Keratinocyte (primary cell): ENCODE data around the gene MUC15. TPM values are rescaled to one million over a fixed set of nuclear protein-coding genes. Genes with fewer than 3 reads are reported as not detected.
"Not testable (repeated sequence)": the region's sequence is repeated elsewhere in the genome, so short reads cannot be mapped to it uniquely, and the experiment has no call there.

Source experiments
- DNase-seq: peaks from one replicate; pipeline ENCODE4 v3.0.0-alpha.2; 2011; ENCODE audit warnings: low read depth, missing footprints, low spot score
- FAIRE-seq: peaks from 2 replicates; lab custom pipeline; 2011; peaks lifted over from hg19 to GRCh38; lab: Jason Lieb, UNC
- H2AFZ ChIP-seq: 2 replicates; pipeline ENCODE4 v1.6.0; 2012; ENCODE audit warnings: low read length, control low read depth, inconsistent platforms; ENCODE audit not compliant: control insufficient read depth
- H3K27ac ChIP-seq: 2 replicates; pipeline ENCODE4 v1.5.1; 2011; ENCODE audit warnings: low read length; ENCODE audit not compliant: control insufficient read depth, insufficient read depth
- H3K27me3 ChIP-seq: 3 replicates; pipeline ENCODE4 v1.6.0; 2011; ENCODE audit warnings: low read length; ENCODE audit not compliant: control insufficient read depth, insufficient read depth; ENCODE audit errors: extremely low read depth
- H3K36me3 ChIP-seq, 2 experiments: 2 replicates in 1 of 2; 3 replicates in 1 of 2; pipeline ENCODE4 v1.5.1; 2011; ENCODE audit warnings: low read length in 2 of 2, mild to moderate bottlenecking in 1 of 2; ENCODE audit not compliant: control insufficient read depth in 2 of 2, insufficient read depth in 2 of 2; ENCODE audit errors: extremely low read depth in 1 of 2
- H3K4me1 ChIP-seq: 3 replicates; pipeline ENCODE4 v1.5.1; 2011; ENCODE audit warnings: low read length; ENCODE audit not compliant: control insufficient read depth, insufficient read depth; ENCODE audit errors: extremely low read depth
- H3K4me2 ChIP-seq: 3 replicates; pipeline ENCODE4 v1.6.0; 2011; ENCODE audit warnings: low read depth, low read length; ENCODE audit not compliant: control insufficient read depth, insufficient read depth; ENCODE audit errors: extremely low read depth
- H3K4me3 ChIP-seq, 3 experiments: fragments of 200-600 bp in 1 of 3; sonication (generic) in 1 of 3; 2 replicates in 2 of 3; 3 replicates in 1 of 3; pipeline ENCODE4 v1.5.1; 2011 to 2016; ENCODE audit warnings: low read length in 3 of 3, mild to moderate bottlenecking in 3 of 3, control low read depth in 2 of 3, inconsistent platforms in 1 of 3, low read depth in 1 of 3, mixed read lengths in 1 of 3, mixed run types in 1 of 3, moderate library complexity in 1 of 3; ENCODE audit not compliant: control insufficient read depth in 2 of 3, insufficient read depth in 2 of 3; ENCODE audit errors: extremely low read depth in 1 of 3
- H3K79me2 ChIP-seq: 2 replicates; pipeline ENCODE4 v1.6.0; 2012; ENCODE audit warnings: low read length; ENCODE audit not compliant: control insufficient read depth, insufficient read depth
- H3K9ac ChIP-seq: 3 replicates; pipeline ENCODE4 v1.6.0; 2011; ENCODE audit warnings: low read length; ENCODE audit not compliant: control insufficient read depth, insufficient read depth; ENCODE audit errors: extremely low read depth
- H3K9me1 ChIP-seq: 3 replicates; pipeline ENCODE4 v1.6.0; 2011; ENCODE audit warnings: low read length; ENCODE audit not compliant: control insufficient read depth, insufficient read depth; ENCODE audit errors: extremely low read depth
- H3K9me3 ChIP-seq: 2 replicates; pipeline ENCODE4 v1.5.1; 2012; ENCODE audit warnings: low read depth, low read length; ENCODE audit not compliant: control insufficient read depth
- H4K20me1 ChIP-seq: 3 replicates; pipeline ENCODE4 v1.6.0; 2011; ENCODE audit warnings: low read length; ENCODE audit not compliant: control insufficient read depth, insufficient read depth; ENCODE audit errors: extremely low read depth
- EZH2 ChIP-seq: IDR thresholded peaks from one replicate; pipeline ENCODE4 v1.6.1; 2012; ENCODE audit warnings: inconsistent platforms, mild to moderate bottlenecking, low read length, moderate library complexity
- dilution Hi-C: fragments of 300-500 bp; cut with MboI; formaldehyde crosslinking; loops from one replicate; pipeline ENCODE4 v1.7.0; 2020; ENCODE audit warnings: low sequenced_read_pairs; ENCODE audit not compliant: extremely low pct_ligation_motif_present
- polyA plus RNA-seq, 5 experiments: library from polyadenylated mRNA; depleted of rRNA in 3 of 5; stranded (reverse) in 3 of 5; stranded (forward) in 1 of 5; unstranded in 1 of 5; fragments of >200 nt; gene quantifications; 1 replicate in 1 of 5; 2 replicates in 3 of 5; 3 replicates in 1 of 5; pipeline versions ENCODE4 v1.2.1 to v1.2.3, GENCODE V29; 2011 to 2012; ENCODE audit warnings: missing spikeins in 2 of 5, low read depth in 1 of 5, low replicate concordance in 1 of 5
- TF ChIP-seq, protein P1 (sequence below), 3 experiments: IDR thresholded peaks in 1 of 3; conservative IDR thresholded peaks in 1 of 3; optimal IDR thresholded peaks in 1 of 3; 2 replicates in 2 of 3; 3 replicates in 1 of 3; pipeline versions ENCODE3 to v1.5.1; 2011; ENCODE audit warnings: low read length in 3 of 3, mild to moderate bottlenecking in 3 of 3, moderate library complexity in 2 of 3, control low read depth in 1 of 3, inconsistent platforms in 1 of 3; ENCODE audit not compliant: insufficient read depth in 2 of 3; ENCODE audit errors: extremely low read depth in 1 of 3

The MUC15 gene
- polyA plus RNA-seq, 1 donor (not counting 4 experiments of a cell fraction or from before 2014, with no cell fraction given), result 1.5 TPM

DNA sequence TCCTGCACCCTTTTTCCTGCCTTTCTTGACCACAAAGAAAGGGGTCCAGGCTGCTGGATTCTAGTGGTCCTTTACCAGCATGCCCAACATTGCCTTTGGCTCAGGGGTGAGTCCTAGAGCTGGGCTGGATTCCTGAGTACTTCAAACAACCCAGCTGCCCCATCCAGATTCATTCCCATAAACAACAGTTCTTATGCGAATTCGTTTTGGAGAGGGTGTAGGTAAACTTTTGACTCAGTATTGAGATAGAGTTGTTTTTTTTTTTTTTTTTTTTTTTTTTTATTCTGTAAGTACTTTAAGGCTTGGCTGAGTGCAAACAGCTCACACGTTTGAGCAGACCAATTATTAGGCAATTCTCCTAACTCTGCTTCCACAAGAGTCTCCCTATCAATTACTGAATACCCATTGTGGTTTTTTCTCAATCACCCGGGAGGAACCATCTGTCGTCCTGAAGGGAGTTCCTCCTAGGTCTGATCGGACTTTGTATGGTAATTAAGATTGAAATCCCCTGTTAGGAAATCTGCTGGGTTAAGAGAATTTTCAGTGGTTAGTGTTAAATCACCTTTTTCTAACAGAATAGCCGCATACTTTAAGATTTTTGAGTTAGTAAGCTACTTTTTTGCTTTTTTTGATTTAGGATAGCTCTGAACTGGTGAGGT, 23.3 kb upstream of the MUC15 start:
- H3K4me3 ChIP-seq, DNase-seq, H3K4me1 ChIP-seq, H2AFZ ChIP-seq, H3K27ac ChIP-seq, H3K27me3 ChIP-seq, H3K79me2 ChIP-seq, H4K20me1 ChIP-seq, H3K4me2 ChIP-seq, H3K9me3 ChIP-seq, H3K9ac ChIP-seq, FAIRE-seq, dilution Hi-C loops, H3K9me1 ChIP-seq, H3K36me3 ChIP-seq: not testable (repeated sequence)

DNA sequence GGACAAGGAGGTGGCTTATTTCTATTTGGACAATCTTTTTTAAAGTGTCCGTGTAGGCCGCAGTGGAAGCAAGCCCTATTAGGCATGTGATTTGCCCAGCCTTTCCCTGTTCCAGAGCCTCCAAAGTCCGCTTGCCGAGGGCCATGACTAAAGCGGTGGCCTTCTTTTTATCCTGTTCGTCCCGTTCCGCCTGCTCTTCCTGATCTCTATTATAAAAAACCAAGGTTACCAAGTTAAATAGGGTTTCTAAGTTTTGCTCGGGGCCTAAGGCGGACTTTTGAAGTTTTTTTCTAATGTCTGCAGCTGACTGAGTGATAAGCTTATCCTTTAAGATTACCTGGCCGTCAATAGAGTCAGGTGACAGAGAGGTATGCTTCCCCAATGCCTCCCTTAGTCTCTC, 21.6 kb upstream of the MUC15 start:
- Histone ChIP-seq H2AFZ (no peak overlapping the region), H3K9ac (no peak overlapping the region), H3K27ac (no peak overlapping the region), H4K20me1 (no peaks in the 10 kb centered on the region), H3K27me3 (no peaks in the 10 kb centered on the region), H3K9me3 (no peaks in the 10 kb centered on the region), H3K4me3 (no peak overlapping the region), H3K79me2 (no peaks in the 10 kb centered on the region), H3K9me1 (no peaks in the 10 kb centered on the region), H3K4me2 (no peak overlapping the region), H3K4me1 (no peaks in the 10 kb centered on the region), H3K36me3 (no peaks in the 10 kb centered on the region)
- FAIRE-seq, result no peak
- TF ChIP-seq EZH2, result no peak
- TF ChIP-seq, protein P1, sequence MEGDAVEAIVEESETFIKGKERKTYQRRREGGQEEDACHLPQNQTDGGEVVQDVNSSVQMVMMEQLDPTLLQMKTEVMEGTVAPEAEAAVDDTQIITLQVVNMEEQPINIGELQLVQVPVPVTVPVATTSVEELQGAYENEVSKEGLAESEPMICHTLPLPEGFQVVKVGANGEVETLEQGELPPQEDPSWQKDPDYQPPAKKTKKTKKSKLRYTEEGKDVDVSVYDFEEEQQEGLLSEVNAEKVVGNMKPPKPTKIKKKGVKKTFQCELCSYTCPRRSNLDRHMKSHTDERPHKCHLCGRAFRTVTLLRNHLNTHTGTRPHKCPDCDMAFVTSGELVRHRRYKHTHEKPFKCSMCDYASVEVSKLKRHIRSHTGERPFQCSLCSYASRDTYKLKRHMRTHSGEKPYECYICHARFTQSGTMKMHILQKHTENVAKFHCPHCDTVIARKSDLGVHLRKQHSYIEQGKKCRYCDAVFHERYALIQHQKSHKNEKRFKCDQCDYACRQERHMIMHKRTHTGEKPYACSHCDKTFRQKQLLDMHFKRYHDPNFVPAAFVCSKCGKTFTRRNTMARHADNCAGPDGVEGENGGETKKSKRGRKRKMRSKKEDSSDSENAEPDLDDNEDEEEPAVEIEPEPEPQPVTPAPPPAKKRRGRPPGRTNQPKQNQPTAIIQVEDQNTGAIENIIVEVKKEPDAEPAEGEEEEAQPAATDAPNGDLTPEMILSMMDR (optimal IDR thresholded peaks at IDR 0.05 in 1 of 3, IDR thresholded peaks at IDR 0.05 in 1 of 3, conservative IDR thresholded peaks at IDR 0.05 in 1 of 3; ENCODE audit: extremely low read depth in 1 of 3, insufficient read depth in 2 of 3, low read length in 3 of 3), result no peak
- dilution Hi-C loops, result no loop called here
- DNase-seq, result no peak

DNA sequence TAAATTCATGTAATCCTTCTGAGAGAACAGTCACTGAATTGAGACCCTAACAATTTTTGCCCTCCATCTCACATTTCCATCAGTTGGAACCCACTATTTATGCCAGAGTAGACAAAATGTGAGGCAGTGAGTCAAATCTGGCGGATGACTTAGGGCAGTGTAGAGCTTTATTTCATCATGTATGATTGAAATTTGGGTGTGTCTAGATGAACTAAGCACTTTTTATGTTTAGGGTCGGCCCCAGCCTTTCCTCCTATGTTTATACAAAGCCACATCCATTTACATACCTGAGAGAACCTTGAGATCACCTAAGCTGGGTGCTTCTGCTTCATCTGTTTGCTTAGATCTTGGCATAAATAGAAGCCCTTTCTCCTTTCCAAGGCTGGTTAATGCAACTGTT, 15.0 kb upstream of the MUC15 start:
- no peak overlapping the region for H3K27ac ChIP-seq
- no peaks in the 10 kb centered on the region for H3K27me3 ChIP-seq
- FAIRE-seq (no peak), DNase-seq (no peak)
- H4K20me1 ChIP-seq, result no peaks in the 10 kb centered on the region
- H3K9me1 ChIP-seq, result no peaks in the 10 kb centered on the region
- TF ChIP-seq, protein P1 (optimal IDR thresholded peaks at IDR 0.05 in 1 of 3, IDR thresholded peaks at IDR 0.05 in 1 of 3, conservative IDR thresholded peaks at IDR 0.05 in 1 of 3; ENCODE audit: extremely low read depth in 1 of 3, insufficient read depth in 2 of 3, low read length in 3 of 3), result no peak
- TF ChIP-seq EZH2, result no peak
- peaks cover 20% of the 10 kb centered on the region for H3K4me1 ChIP-seq
- dilution Hi-C loops, result no loop called here
- H3K79me2 ChIP-seq, result no peaks in the 10 kb centered on the region
- H3K9me3 ChIP-seq, result no peaks in the 10 kb centered on the region
- no peak overlapping the region for H3K4me2 ChIP-seq
- no peak overlapping the region for H2AFZ ChIP-seq
- no peak overlapping the region for H3K9ac ChIP-seq
- no peaks in the 10 kb centered on the region for H3K36me3 ChIP-seq
- no peak overlapping the region for H3K4me3 ChIP-seq
